Astrocyte (in vitro differentiated cells and primary cell): ENCODE results near the gene MAN1C1.

Experiments
- EZH2 ChIP-seq: IDR thresholded peaks from 2 replicates; pipeline ENCODE4 v1.6.1; 2012; ENCODE audit warnings: mild to moderate bottlenecking, low read length, inconsistent platforms; ENCODE audit not compliant: insufficient read depth
- TF ChIP-seq, protein P1 (sequence below): IDR thresholded peaks from 2 replicates; pipeline ENCODE4 v1.5.1; 2011; ENCODE audit warnings: low read depth, mild to moderate bottlenecking, inconsistent platforms, low read length, moderate library complexity; ENCODE audit not compliant: insufficient read depth

GRCh38 chr1:25763493-25763892 is 146.9 kb downstream of the MAN1C1 start:
- TF ChIP-seq, protein P1, sequence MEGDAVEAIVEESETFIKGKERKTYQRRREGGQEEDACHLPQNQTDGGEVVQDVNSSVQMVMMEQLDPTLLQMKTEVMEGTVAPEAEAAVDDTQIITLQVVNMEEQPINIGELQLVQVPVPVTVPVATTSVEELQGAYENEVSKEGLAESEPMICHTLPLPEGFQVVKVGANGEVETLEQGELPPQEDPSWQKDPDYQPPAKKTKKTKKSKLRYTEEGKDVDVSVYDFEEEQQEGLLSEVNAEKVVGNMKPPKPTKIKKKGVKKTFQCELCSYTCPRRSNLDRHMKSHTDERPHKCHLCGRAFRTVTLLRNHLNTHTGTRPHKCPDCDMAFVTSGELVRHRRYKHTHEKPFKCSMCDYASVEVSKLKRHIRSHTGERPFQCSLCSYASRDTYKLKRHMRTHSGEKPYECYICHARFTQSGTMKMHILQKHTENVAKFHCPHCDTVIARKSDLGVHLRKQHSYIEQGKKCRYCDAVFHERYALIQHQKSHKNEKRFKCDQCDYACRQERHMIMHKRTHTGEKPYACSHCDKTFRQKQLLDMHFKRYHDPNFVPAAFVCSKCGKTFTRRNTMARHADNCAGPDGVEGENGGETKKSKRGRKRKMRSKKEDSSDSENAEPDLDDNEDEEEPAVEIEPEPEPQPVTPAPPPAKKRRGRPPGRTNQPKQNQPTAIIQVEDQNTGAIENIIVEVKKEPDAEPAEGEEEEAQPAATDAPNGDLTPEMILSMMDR, result no peak
- TF ChIP-seq EZH2, result no peak
